Frontal cortex (tissue), 4 donors: ENCODE measurements around the gene TDRD3. TPM values are rescaled to one million over a fixed set of nuclear protein-coding genes. Genes with fewer than 3 reads are reported as not detected.

Experiments
- DNase-seq, 2 donors: peaks; one replicate each; pipeline ENCODE4 v3.0.0; 2012; ENCODE audit warnings: low spot score in 2 of 2
- FAIRE-seq: peaks from 2 replicates; lab custom pipeline; 2012; peaks lifted over from hg19 to GRCh38; lab: Jason Lieb, UNC
- total RNA-seq: library from RNA; depleted of rRNA; stranded (reverse); fragments of >200 nt; gene quantifications from one replicate; pipeline ENCODE4 v1.2.3, GENCODE V29; 2014
- donor health status: control.
- donor health status: control.
- donor health status: control.

TDRD3 gene
- total RNA-seq, 1 donor from 2014 or later: 63.6 TPM

- DNase-seq: no peak
- no peak for FAIRE-seq
Measured at GRCh38 chr13:60562096-60562780, 165.2 kb downstream of the TDRD3 start.

GRCh38 chr13:60571571-60571970 lies 174.6 kb downstream of the TDRD3 start:
- FAIRE-seq (no peak), DNase-seq (no peak)

- no peak for DNase-seq
- no peak for FAIRE-seq
Measured at GRCh38 chr13:60572003-60572798, 175.2 kb downstream of the TDRD3 start.

DNA sequence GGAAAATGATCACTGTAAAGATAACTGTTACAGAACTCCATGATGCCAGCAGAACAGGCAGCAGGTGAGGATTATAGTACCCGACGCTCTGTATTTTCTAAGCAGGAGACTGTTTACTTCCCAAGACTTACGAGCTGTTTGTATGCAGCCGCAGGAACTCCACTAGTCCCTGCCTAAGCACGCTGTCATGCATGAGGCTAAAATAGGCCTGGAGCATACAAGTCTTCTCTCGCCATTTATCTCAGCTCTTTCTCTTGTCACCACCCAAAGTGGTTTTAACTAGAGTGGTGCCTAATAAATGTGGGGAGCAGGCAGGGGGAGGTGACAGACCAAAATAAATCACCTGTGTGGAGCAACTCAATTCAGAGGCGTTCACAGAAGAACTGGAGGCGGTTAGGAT lies 175.8 kb downstream of the TDRD3 start:
- FAIRE-seq (no peak), DNase-seq (no peak)

- FAIRE-seq (no peak), DNase-seq (no peak)
Measured at GRCh38 chr13:60574735-60575134, 177.7 kb downstream of the TDRD3 start.

DNA sequence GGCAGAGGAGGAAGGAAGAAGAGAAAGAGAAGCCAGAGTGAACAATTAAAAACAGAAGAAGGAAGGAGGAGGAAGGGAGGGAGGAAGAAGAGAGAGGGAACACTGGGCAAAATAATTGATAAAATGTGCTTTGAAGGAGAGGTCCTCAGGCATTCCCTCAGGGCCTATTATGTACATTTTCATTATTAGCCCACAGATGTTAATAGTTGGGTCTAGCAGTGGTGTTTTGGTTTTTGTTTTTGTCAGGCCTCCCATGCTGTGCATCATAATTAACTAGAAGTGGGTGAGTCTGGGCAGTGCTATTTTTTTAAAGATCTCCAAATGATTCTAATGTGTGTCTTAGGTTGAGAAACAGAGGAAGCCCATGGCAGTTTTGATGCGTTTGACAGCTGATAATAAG lies 178.1 kb downstream of the TDRD3 start:
- FAIRE-seq (no peak), DNase-seq (no peak)

DNA sequence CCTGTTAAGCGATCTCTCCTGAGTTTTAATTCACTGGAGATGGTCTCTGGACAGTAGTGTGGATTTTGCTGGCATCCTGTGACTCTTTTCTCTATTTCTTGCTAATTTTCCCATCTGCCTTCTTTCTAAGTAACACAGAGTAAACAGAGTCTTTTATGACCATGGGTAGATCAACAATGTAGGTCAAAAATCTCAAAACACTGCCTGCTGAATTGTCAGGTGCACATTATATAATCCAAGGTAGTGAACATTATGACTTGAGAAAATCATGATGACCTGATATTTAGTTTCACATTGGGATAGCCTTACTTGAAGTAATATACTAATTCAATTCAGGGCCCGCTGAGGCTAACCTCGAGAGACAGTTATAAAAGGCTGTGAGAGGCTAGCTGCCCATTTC lies 180.7 kb downstream of the TDRD3 start:
- FAIRE-seq (no peak), DNase-seq (no peak)

GRCh38 chr13:60583196-60583888 lies 186.3 kb downstream of the TDRD3 start:
- DNase-seq (no peak), FAIRE-seq (no peak)

DNA sequence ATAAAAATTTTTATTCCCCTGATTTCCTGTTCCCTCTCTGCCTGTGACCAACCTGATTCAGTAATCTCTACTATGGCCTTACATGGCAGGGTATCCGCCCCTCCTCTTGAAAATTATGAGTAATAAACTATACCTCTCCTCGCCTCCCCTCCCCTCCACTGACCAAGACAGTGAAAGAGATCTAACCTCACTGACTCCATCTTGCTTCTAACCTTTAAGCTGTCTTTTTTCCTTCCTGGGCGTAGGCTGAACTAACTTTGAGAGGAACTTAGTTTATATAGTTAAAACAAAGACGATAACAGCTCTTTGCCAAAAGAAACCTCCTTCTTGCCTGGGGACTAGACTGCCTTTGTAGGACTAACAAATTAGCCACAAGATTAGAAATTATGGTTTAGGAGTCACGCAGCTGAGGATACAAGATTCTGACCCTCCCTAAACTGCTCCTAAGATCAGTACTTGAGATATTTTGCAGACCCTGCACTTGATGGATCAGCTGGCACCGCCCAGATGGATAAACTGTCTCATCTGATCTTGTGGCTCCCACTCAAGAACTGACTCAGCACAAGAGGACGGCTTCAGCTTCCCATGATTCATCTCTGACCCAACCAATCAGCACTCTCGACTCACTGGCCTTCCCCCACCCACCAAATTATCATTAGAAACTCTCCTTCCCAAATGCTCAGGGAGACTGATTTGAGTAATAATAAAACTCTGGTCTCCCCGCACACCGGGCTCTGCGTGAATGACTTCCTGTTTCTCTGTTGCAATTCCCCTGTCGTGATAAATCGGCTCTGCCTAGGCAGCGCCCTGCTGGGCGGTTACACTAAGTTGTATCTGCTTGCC lies 187.1 kb downstream of the TDRD3 start:
- no peak for FAIRE-seq
- no peak for DNase-seq

GRCh38 chr13:60584976-60585375 lies 188.0 kb downstream of the TDRD3 start:
- FAIRE-seq: no peak
- no peak for DNase-seq

- FAIRE-seq: no peak
- no peak for DNase-seq
Measured at GRCh38 chr13:60590800-60591747, 194.1 kb downstream of the TDRD3 start.

- FAIRE-seq (no peak), DNase-seq (no peak)
Measured at GRCh38 chr13:60603049-60603448, 206.0 kb downstream of the TDRD3 start.

DNA sequence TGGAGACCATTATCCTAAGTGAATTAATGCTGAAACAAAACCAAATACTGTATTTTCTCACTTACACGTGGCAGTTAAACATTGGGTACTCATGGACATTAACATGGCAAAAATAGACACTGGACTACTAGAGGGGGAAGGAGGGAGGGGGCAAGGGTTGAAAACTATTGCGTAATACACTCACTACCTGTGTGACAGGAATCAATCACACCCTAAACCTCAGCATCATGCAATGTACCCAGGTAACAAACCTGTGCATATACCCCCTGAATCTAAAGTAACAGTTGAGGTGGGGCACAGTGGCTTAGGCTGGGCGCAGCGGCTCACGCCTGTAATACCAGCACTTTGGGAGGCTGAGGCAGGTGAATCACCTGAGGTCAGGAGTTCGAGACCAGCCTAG lies 207.0 kb downstream of the TDRD3 start:
- DNase-seq (no peak), FAIRE-seq (no peak)

- FAIRE-seq (no peak), DNase-seq (no peak)
Measured at GRCh38 chr13:60608954-60609353, 211.9 kb downstream of the TDRD3 start.

DNA sequence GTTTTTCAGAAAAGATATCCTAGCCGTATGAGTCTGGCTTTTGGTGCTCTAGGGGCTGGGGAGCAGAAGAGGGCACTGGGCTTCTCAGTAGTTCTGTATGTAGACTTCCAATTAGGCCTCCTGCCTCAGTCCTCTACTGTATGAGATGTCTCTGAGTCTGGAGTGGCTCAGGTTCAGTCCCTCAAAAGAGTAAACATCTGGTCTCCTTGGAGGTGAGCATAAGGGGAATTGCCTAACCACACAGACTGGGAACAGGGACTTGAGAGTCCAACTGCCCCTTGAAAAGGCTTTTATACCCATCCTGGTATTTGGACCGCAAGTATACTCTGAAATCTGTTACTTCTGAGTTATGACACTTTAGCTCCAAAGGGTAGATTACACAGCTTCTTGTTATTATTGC lies 214.5 kb downstream of the TDRD3 start:
- FAIRE-seq: no peak

DNA sequence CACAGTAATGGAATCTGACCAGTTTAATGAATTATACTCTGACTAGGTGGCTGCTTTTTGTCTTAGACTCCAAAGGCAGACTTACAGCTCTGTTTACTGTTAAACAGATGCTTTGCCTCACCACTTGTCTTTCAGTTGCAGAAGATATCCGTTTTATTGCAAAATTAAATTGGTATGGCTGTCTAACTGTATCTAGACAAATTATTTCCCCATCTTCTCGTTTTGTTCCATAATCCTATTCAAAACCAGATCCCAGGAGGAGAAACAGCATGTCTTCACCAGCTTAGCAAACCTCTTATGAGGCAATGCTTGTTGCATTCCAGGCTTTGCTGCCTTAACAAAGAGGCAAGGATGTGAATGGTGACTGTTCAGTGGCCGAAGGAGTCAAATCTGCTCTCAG lies 215.6 kb downstream of the TDRD3 start:
- FAIRE-seq: no peak
- no peak for DNase-seq

More for the DNA sequence above, 214.5 kb downstream of the TDRD3 start:
- no peak for DNase-seq

GRCh38 chr13:60613080-60613479 lies 216.1 kb downstream of the TDRD3 start:
- DNase-seq (no peak), FAIRE-seq (no peak)

DNA sequence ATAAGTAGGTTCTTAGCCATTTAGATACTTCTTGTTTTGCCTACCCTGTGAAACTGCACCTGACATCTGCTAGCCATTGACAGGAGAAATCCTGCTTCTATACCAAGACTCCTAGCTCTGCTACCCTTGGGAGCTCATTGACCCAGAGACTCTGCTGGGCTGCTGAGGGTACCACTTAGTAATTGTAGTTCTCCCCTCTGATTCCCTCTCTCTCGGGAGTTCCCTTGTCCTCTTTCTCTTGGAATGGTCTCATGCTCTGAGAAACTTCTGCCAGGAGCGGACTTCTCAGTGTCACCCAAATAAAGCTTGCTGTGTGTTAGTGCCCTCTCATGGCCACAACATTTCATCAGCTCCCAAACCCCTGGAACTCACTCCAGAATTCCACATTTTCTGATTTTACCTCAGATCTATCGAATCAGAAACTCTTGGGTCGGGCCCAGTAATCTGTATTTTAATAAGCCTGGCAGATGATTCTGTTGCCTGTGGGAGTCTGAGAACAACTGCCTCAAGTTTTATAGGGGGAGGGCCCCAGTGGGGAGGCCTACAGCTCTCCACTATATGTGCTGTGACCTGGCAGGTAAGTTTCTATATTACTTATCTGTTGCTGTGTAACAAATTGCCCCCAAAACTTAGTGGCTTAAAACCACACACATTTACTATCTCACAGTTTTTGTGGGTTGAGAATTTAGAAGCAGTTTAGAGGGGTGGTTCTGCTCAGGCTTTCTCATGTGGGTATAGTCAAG lies 221.1 kb downstream of the TDRD3 start:
- no peak for FAIRE-seq
- peak in 1 of 2 donors; percentile 4 for DNase-seq
